ENCODE results near the gene PSMD11.

The PSMD11 gene

DNA sequence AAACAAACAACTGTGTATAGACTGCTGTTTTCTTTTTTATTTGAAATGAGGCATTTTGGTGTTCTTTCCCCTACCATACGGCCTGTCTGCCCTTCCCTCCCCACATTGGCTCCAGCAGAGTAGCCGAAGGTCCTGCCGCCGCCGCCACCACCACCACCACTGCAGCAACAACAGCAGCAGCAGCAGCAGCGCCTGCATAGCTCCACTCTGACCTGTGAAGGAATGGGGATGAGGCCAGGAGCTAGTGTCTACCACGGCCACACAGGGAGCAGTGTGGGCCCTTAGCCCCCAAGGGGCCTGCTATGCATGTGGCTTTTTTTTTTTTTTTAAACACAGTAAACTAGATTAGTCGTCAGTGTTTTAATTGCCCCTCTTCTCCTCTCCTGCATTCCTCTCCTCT lies 36.9 kb downstream of the PSMD11 start:
- DNase-seq (ENCODE audit: low spot score), result no peak
- TF ChIP-seq, protein P1, sequence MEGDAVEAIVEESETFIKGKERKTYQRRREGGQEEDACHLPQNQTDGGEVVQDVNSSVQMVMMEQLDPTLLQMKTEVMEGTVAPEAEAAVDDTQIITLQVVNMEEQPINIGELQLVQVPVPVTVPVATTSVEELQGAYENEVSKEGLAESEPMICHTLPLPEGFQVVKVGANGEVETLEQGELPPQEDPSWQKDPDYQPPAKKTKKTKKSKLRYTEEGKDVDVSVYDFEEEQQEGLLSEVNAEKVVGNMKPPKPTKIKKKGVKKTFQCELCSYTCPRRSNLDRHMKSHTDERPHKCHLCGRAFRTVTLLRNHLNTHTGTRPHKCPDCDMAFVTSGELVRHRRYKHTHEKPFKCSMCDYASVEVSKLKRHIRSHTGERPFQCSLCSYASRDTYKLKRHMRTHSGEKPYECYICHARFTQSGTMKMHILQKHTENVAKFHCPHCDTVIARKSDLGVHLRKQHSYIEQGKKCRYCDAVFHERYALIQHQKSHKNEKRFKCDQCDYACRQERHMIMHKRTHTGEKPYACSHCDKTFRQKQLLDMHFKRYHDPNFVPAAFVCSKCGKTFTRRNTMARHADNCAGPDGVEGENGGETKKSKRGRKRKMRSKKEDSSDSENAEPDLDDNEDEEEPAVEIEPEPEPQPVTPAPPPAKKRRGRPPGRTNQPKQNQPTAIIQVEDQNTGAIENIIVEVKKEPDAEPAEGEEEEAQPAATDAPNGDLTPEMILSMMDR (IDR thresholded peaks at IDR 0.05; ENCODE audit: extremely low read depth, missing control alignments), result no peak

DNA sequence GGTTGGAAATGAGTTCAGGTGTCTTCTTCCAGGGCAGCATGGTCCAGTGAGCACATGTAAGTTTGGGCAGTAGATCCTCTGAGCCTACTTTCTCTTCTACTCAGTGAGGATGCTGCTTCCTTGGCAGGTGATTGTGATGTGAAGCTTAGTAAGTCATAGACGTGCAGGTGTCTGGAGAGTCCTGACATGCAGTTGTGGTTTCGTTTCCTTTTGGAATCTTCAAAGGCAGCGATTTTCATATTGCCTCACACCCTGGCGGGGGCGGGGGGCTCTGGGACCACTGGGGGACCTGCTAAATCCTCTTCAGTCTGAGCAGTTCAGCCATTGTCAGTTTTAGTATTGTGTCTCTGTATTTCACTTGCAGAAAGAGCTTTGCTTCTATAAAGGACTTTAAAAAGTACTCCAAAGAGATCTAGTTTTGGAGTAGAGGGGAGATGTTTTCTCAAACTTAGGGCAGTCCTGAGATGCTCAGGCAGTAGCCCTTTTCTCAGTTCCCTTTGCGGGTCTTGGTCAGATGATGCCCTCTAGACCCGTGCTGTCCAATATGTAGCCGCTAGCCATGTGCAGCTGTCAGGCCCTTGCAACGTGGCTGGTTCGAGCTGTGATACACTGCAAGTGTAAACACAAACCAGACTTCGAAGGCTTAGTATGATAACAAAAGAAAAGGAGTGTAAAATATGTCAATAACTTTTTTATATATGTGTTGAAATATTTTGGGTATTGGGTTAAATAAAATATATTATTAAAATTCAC lies 38.4 kb downstream of the PSMD11 start:
- TF ChIP-seq, protein P1 (IDR thresholded peaks at IDR 0.05; ENCODE audit: extremely low read depth, missing control alignments), result no peak

DNA sequence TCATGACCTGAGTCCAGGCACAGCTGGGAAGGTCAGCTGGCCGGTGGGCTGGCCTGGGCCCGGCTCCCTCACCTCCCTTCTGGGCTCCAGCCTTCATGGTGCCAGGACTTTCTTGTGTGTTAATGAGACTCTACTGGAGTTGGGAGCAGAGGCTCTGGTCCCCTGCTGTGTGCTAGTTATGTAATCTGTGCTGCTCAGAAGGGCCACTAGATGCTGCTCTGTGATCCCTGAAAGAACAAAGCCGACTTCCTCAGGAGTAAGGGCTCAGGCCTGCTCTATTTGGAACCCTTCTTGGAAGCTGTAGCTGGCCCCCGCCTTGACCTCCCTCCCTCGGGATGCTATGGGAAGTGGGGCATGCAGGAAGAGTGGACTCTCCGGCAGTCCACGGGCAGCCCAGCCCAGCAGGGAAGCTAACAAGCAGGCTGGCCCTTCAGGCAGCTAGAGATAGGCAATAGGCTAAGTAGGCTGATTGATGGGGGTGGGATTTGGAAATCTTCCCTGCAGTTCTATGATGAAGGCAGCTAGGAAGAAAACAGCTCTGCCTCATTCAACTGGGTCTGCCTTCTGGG lies 39.2 kb downstream of the PSMD11 start:
- DNase-seq (ENCODE audit: low spot score), result peak; percentile 78
- TF ChIP-seq, protein P1 (IDR thresholded peaks at IDR 0.05; ENCODE audit: extremely low read depth, missing control alignments), result peak; percentile 76

More for the DNA sequence above, 38.4 kb downstream of the PSMD11 start:
- DNase-seq (ENCODE audit: low spot score), result no peak

DNA sequence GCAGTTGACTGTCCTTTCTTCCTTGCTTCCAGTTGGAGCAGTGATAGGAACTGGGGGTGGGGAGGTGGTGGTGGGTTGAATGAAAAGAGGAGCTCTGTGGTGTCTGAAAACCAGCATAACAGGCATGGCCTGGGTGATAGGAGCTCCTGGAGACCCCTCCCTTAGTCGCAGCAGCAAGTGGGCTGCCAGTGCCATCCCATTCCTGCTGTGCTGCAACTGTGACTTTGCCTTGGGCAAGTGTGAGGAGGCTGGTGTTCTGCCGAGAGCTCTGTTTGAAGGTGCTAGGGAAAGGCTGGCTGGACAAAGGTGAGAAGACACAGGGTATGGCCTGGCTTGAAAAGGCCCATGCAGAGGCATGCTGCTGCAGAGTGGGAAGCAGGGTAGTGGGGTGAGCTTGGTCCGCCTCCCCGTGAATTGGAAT lies 39.7 kb downstream of the PSMD11 start:
- no peak for DNase-seq (ENCODE audit: low spot score)
- TF ChIP-seq, protein P1 (IDR thresholded peaks at IDR 0.05; ENCODE audit: extremely low read depth, missing control alignments), result no peak

DNA sequence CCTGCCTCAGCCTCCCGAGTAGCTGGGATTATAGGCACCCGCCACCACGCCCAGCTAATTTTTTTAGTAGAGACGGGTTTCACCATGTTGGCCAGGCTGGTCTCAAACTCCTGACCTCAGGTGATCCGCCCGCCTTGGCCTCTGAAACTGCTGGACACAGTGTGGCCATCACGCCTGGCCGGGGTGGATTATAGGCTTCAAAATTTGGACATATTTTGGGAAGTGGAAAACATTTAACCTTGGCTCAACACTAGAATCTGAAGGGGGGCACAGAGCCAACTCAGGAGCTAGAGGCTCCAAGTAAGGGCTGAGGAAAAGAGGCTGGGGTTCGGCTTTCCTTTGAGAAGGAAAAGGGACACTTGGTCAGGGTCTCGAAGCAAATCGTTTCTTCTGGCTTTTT lies 40.3 kb downstream of the PSMD11 start:
- TF ChIP-seq, protein P1 (IDR thresholded peaks at IDR 0.05; ENCODE audit: extremely low read depth, missing control alignments), result no peak
- DNase-seq (ENCODE audit: low spot score), result no peak

DNA sequence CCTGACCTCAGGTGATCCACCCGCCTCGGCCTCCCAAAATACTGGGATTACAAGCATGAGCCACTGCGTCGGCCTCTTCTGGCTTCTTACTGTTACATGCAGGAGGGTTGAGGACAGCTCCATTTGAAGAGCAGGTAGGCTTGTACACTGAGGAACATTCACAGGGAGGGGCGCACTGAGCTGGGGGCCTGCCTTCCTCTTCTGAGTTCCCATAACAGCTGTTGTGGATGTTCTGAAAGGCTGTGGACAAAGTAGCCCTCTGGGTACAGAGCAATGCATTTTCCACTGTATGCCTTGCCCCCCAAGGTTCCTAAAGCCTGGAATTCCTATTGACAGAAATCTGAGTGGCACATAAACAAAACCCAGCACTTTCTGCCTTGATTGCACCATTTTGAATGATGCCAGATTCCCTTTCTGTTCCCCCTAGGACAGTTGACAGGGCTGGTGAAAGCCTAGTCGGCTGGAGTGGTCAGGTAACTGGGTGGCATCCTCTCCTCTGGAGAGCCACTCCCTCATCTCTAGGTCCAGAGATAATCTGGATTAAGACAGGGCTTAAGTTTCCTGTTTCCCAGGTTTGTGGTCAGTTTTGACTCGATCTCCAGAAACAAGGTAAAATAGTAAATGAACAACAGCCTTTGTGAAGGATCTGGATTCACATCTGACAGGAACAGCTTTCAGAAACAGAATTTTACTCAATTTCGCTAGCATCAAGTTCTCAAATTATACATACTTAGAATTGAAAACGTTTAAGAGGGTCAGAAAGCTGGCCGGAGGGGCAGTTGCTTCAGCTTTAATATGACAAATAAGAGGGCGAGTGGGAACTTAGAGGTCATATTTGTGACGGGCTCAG lies 41.2 kb downstream of the PSMD11 start:
- TF ChIP-seq, protein P1 (IDR thresholded peaks at IDR 0.05; ENCODE audit: extremely low read depth, missing control alignments), result no peak
- no peak for DNase-seq (ENCODE audit: low spot score)
